ENCODE measurements around the gene SH3RF2.
A peak's percentile ranks its signal among the peaks of the same experiment; 100 is the strongest.

Gene SH3RF2

DNA sequence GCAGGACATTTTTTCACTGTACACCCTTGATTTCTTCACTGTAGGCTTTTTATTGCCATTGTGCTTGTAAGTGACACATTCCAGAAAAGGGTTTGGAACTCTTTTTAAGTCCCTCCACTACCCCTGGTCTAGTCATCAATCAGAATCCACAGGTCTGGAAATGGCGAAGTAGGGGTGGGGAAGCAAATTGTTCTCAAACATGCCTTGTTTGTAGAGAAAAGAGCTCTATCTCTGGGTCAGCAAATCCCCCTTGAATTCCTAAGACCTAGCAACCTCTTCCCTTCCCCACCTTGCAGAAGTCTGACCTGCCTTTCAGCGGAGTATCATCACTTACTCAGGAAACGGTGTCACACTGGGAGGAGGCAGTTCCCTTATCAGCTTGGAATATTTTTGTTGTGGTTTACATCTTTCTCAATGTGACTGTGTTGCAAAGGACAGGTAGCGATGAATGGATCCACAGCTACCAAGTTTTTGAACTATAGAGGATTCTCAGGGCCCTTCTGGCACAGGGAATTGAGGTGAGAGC lies 3.2 kb downstream of the SH3RF2 start:
- TF ChIP-seq ZBTB21 (tag by site-specific recombination; IDR thresholded peaks at IDR 0.05) (no peak), SCRT2 (tag by site-specific recombination; IDR thresholded peaks at IDR 0.05) (peak; percentile 88), SCRT1 (tag by site-specific recombination; IDR thresholded peaks at IDR 0.05; ENCODE audit: borderline replicate concordance) (0 out of 2 replicates have a peak, but pooled peaks have one; percentile 12), ZNF600 (tag by site-specific recombination; IDR thresholded peaks at IDR 0.05) (0 out of 2 replicates have a peak, but pooled peaks have one; percentile 1)
- TF ChIP-seq, protein P1, sequence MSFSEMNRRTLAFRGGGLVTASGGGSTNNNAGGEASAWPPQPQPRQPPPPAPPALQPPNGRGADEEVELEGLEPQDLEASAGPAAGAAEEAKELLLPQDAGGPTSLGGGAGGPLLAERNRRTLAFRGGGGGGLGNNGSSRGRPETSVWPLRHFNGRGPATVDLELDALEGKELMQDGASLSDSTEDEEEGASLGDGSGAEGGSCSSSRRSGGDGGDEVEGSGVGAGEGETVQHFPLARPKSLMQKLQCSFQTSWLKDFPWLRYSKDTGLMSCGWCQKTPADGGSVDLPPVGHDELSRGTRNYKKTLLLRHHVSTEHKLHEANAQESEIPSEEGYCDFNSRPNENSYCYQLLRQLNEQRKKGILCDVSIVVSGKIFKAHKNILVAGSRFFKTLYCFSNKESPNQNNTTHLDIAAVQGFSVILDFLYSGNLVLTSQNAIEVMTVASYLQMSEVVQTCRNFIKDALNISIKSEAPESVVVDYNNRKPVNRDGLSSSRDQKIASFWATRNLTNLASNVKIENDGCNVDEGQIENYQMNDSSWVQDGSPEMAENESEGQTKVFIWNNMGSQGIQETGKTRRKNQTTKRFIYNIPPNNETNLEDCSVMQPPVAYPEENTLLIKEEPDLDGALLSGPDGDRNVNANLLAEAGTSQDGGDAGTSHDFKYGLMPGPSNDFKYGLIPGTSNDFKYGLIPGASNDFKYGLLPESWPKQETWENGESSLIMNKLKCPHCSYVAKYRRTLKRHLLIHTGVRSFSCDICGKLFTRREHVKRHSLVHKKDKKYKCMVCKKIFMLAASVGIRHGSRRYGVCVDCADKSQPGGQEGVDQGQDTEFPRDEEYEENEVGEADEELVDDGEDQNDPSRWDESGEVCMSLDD (tag by site-specific recombination; IDR thresholded peaks at IDR 0.05) = no peak
- Histone ChIP-seq H3K27ac (ENCODE audit: extremely low read depth, low read depth, low read length) (no peak overlapping the region), H3K4me3 (ENCODE audit: low read depth, low read length) (no peak overlapping the region), H3K4me1 (ENCODE audit: control insufficient read depth, insufficient read depth, low read length) (peaks cover 40% of the 10 kb centered on the region), H3K36me3 (ENCODE audit: control insufficient read depth in 2 of 2, insufficient read depth in 1 of 2, low read length in 2 of 2) (no peaks in the 10 kb centered on the region), H3K9me3 (ENCODE audit: control insufficient read depth, insufficient read depth, low read depth, low read length) (no peaks in the 10 kb centered on the region)
- CTCF ChIA-PET = interaction anchor here (0.9 to 1.4 kb wide), 3 partner anchors 31 to 112 kb away, joined by 3 to 7 read pairs (median 4); no protein-coding TSS in a partner anchor
- POLR2A ChIA-PET = no interaction called here

DNA sequence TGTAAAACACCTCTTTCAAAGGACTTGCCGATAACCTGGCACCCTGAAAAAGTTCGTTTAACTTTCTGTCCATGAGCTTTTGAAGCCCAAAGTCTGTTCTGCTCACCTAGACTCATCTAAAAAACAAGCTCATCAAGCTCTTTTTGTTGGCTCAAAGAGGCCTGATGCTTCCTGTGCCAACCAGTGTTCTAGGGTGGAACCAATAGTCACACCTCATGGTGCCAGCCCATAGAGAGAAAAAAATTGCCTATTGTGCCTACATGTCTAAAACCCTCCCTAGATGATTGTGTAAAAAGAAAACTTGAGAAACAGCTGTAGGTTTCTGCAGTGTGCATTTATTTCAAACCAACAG lies 4.7 kb downstream of the SH3RF2 start:
- no peak for TF ChIP-seq ZBTB7A (tag by site-specific recombination; IDR thresholded peaks at IDR 0.05; ENCODE audit: low read depth)
- TF ChIP-seq, protein P2, sequence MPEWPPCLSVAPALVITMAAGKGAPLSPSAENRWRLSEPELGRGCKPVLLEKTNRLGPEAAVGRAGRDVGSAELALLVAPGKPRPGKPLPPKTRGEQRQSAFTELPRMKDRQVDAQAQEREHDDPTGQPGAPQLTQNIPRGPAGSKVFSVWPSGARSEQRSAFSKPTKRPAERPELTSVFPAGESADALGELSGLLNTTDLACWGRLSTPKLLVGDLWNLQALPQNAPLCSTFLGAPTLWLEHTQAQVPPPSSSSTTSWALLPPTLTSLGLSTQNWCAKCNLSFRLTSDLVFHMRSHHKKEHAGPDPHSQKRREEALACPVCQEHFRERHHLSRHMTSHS (tag by site-specific recombination; IDR thresholded peaks at IDR 0.05) = no peak
- TF ChIP-seq ZNF133 (tag by site-specific recombination; IDR thresholded peaks at IDR 0.05) = no peak
- TF ChIP-seq ZNF266 (tag by site-specific recombination; IDR thresholded peaks at IDR 0.05; ENCODE audit: low read depth) = no peak
- no peak for TF ChIP-seq ZNF175 (tag by site-specific recombination; IDR thresholded peaks at IDR 0.05)
- TF ChIP-seq ZBTB1 (tag by site-specific recombination; IDR thresholded peaks at IDR 0.05) = no peak
- Histone ChIP-seq H3K4me1 (ENCODE audit: control insufficient read depth, insufficient read depth, low read length) (peaks cover 40% of the 10 kb centered on the region), H3K36me3 (ENCODE audit: control insufficient read depth in 2 of 2, insufficient read depth in 1 of 2, low read length in 2 of 2) (no peaks in the 10 kb centered on the region), H3K4me3 (ENCODE audit: low read depth, low read length) (no peak overlapping the region), H3K9me3 (ENCODE audit: control insufficient read depth, insufficient read depth, low read depth, low read length) (no peaks in the 10 kb centered on the region), H3K27ac (ENCODE audit: extremely low read depth, low read depth, low read length) (no peak overlapping the region)
- ChIA-PET POLR2A (interaction anchor here (1.3 to 1.7 kb wide), 2 partner anchors 9 to 19 kb away, joined by 3 to 4 read pairs; no protein-coding TSS in a partner anchor), CTCF (interaction anchor here (0.9 to 1.6 kb wide), 3 partner anchors 24 to 39 kb away, joined by 3 to 5 read pairs (median 3); no protein-coding TSS in a partner anchor)

DNA sequence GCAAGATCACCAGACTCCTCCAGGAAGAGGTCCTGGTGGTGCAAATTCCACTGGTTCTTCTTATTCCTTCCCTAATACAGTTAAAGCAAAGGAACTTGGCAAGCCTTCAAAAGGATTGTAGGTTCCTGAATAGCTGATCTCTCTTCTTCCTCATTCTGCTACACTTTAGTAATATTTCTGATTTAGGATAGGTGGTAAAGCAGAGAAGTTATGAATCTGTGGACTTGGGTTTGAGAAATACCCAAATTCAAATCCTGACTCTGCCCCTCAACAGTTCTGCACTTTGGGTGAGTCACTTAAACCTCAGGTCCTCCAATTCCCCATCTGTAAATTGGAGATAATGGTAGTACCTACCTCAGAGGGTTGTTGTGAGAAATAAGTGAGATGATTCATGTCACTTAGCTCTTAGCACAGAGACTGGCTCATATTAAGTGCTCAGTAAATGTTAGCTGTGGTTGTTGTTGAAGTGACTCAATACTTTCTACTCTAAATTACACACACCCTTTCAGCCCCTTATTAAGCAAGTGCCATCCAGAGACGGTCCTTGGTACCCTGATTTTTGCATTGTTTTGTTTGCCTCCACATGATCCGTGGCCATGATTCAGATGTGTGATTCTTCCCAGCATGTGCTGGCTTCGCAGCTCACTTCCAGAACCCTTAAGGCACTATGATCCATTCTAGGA lies 5.2 kb downstream of the SH3RF2 start:
- Histone ChIP-seq H3K4me3 (ENCODE audit: low read depth, low read length) (no peak overlapping the region), H3K4me1 (ENCODE audit: control insufficient read depth, insufficient read depth, low read length) (peaks cover 44% of the 10 kb centered on the region), H3K27ac (ENCODE audit: extremely low read depth, low read depth, low read length) (no peak overlapping the region), H3K36me3 (ENCODE audit: control insufficient read depth in 2 of 2, insufficient read depth in 1 of 2, low read length in 2 of 2) (no peaks in the 10 kb centered on the region), H3K9me3 (ENCODE audit: control insufficient read depth, insufficient read depth, low read depth, low read length) (no peaks in the 10 kb centered on the region)
- CTCF ChIA-PET = interaction anchor here (0.9 to 1.6 kb wide), 4 partner anchors 25 to 109 kb away, joined by 3 to 5 read pairs (median 3); no protein-coding TSS in a partner anchor
- POLR2A ChIA-PET = interaction anchor here (1.3 to 1.7 kb wide), 2 partner anchors 9 to 19 kb away, joined by 3 to 4 read pairs; no protein-coding TSS in a partner anchor
- TF ChIP-seq ZNF24 (tag by site-specific recombination; IDR thresholded peaks at IDR 0.05) = peak; percentile 75
- TF ChIP-seq, protein P3, sequence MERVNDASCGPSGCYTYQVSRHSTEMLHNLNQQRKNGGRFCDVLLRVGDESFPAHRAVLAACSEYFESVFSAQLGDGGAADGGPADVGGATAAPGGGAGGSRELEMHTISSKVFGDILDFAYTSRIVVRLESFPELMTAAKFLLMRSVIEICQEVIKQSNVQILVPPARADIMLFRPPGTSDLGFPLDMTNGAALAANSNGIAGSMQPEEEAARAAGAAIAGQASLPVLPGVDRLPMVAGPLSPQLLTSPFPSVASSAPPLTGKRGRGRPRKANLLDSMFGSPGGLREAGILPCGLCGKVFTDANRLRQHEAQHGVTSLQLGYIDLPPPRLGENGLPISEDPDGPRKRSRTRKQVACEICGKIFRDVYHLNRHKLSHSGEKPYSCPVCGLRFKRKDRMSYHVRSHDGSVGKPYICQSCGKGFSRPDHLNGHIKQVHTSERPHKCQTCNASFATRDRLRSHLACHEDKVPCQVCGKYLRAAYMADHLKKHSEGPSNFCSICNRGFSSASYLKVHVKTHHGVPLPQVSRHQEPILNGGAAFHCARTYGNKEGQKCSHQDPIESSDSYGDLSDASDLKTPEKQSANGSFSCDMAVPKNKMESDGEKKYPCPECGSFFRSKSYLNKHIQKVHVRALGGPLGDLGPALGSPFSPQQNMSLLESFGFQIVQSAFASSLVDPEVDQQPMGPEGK (tag by site-specific recombination; IDR thresholded peaks at IDR 0.05) = peak; percentile 35; the same call in 1 of the 2 replicates
- TF ChIP-seq, protein P4, sequence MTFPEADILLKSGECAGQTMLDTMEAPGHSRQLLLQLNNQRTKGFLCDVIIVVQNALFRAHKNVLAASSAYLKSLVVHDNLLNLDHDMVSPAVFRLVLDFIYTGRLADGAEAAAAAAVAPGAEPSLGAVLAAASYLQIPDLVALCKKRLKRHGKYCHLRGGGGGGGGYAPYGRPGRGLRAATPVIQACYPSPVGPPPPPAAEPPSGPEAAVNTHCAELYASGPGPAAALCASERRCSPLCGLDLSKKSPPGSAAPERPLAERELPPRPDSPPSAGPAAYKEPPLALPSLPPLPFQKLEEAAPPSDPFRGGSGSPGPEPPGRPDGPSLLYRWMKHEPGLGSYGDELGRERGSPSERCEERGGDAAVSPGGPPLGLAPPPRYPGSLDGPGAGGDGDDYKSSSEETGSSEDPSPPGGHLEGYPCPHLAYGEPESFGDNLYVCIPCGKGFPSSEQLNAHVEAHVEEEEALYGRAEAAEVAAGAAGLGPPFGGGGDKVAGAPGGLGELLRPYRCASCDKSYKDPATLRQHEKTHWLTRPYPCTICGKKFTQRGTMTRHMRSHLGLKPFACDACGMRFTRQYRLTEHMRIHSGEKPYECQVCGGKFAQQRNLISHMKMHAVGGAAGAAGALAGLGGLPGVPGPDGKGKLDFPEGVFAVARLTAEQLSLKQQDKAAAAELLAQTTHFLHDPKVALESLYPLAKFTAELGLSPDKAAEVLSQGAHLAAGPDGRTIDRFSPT (tag by site-specific recombination; IDR thresholded peaks at IDR 0.05) = no peak
- TF ChIP-seq ZNF571 (tag by site-specific recombination; IDR thresholded peaks at IDR 0.05) = no peak
- no peak for TF ChIP-seq SETDB1 (IDR thresholded peaks at IDR 0.05; ENCODE audit: insufficient read length, low read length)
- no peak for TF ChIP-seq KLF8 (tag by site-specific recombination; IDR thresholded peaks at IDR 0.05)
- peak; percentile 57; the same call in 1 of the 2 replicates for TF ChIP-seq ZFP37 (tag by site-specific recombination; IDR thresholded peaks at IDR 0.05)
- TF ChIP-seq ZEB2 (tag by site-specific recombination; IDR thresholded peaks at IDR 0.05) = peak; percentile 57
- TF ChIP-seq, protein P5, sequence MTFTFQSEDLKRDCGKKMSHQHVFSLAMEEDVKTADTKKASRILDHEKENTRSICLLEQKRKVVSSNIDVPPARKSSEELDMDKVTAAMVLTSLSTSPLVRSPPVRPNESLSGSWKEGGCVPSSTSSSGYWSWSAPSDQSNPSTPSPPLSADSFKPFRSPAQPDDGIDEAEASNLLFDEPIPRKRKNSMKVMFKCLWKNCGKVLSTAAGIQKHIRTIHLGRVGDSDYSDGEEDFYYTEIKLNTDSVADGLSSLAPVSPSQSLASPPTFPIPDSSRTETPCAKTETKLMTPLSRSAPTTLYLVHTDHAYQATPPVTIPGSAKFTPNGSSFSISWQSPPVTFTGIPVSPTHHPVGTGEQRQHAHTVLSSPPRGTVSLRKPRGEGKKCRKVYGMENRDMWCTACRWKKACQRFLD (tag by site-specific recombination; IDR thresholded peaks at IDR 0.05) = no peak
- no peak for TF ChIP-seq HOXD13 (CRISPR knock-in tag; IDR thresholded peaks at IDR 0.05; ENCODE audit: borderline replicate concordance)
- peak; percentile 37; the same call in 1 of the 2 replicates for TF ChIP-seq ZNF335 (tag by site-specific recombination; conservative IDR thresholded peaks at IDR 0.05)

Measured in HEK293 (cell line).